Spinal cord (tissue), 10 donors: Measurements from ENCODE around the gene PLRG1. TPM values are rescaled to one million over a fixed set of nuclear protein-coding genes. Genes with fewer than 3 reads are reported as not detected.

Experiments
- DNase-seq, 6 donors: peaks; one replicate each; pipeline versions ENCODE4 v3.0.0 to v3.0.0-alpha.2; 2013 to 2015; ENCODE audit warnings: low spot score in 6 of 6, low read depth in 4 of 6
- H3K27ac ChIP-seq: one replicate; pipeline ENCODE4 v1.5.1; 2013; ENCODE audit warnings: low read depth, low read length, control low read depth
- H3K27me3 ChIP-seq: one replicate; pipeline ENCODE4 v1.6.1; 2013; ENCODE audit warnings: low read length; ENCODE audit not compliant: control insufficient read depth, insufficient read depth
- H3K36me3 ChIP-seq: one replicate; pipeline ENCODE4 v1.6.1; 2013; ENCODE audit warnings: low read length; ENCODE audit not compliant: control insufficient read depth, insufficient read depth
- H3K4me1 ChIP-seq: one replicate; pipeline ENCODE4 v1.6.1; 2013; ENCODE audit warnings: low read length; ENCODE audit not compliant: control insufficient read depth, insufficient read depth
- H3K4me3 ChIP-seq: one replicate; pipeline ENCODE4 v1.5.1; 2013; ENCODE audit warnings: low read depth, low read length, control low read depth
- H3K9me3 ChIP-seq: one replicate; pipeline ENCODE4 v1.6.1; 2013; ENCODE audit warnings: low read length; ENCODE audit not compliant: control insufficient read depth, insufficient read depth
- WGBS: methylation state at CpG from one replicate; pipeline ENCODE4 v1.1.5; 2013; ENCODE audit warnings: missing lambda C conversion rate; ENCODE audit not compliant: insufficient coverage; 5-methylcytosine and 5-hydroxymethylcytosine counted together
- polyA plus RNA-seq, 2 donors: library from polyadenylated mRNA; unstranded; fragments of 120-200 nt; gene quantifications; one replicate each; pipeline ENCODE4 v1.2.1, GENCODE V29; 2013; ENCODE audit not compliant: insufficient read length in 2 of 2
- total RNA-seq, 2 donors: library from RNA; depleted of rRNA in 1 of 2; stranded (reverse); fragments of 120-200 nt in 1 of 2; fragments of >200 nt in 1 of 2; gene quantifications; one replicate each; pipeline versions ENCODE4 v1.2.3 to v1.2.4, GENCODE V29; 2013 to 2014
- donor health status: healthy.

Gene PLRG1
- total and polyA plus RNA-seq, 4 donors, result 67.8 to 93.2 (median 78.3) TPM

- Histone ChIP-seq H3K27ac (no peak overlapping the region), H3K9me3 (no peaks in the 10 kb centered on the region), H3K27me3 (no peaks in the 10 kb centered on the region), H3K4me1 (no peaks in the 10 kb centered on the region), H3K36me3 (no peaks in the 10 kb centered on the region), H3K4me3 (no peak overlapping the region)
- WGBS, result 61% methylated on average over 3 of the region's 7 CpGs
- no peak for DNase-seq
Measured at GRCh38 chr4:154589296-154590197, 39.3 kb upstream of the PLRG1 start.

- no CpG with 5 or more reads among the region's 2 CpGs for WGBS
- Histone ChIP-seq H3K4me1 (no peaks in the 10 kb centered on the region), H3K36me3 (no peaks in the 10 kb centered on the region)
Measured at GRCh38 chr4:154588198-154588597, 38.0 kb upstream of the PLRG1 start.

GRCh38 chr4:154586296-154587033 is 36.3 kb upstream of the PLRG1 start:
- Histone ChIP-seq H3K27me3 (no peaks in the 10 kb centered on the region), H3K27ac (no peak overlapping the region), H3K4me3 (no peak overlapping the region), H3K4me1 (no peaks in the 10 kb centered on the region), H3K9me3 (no peaks in the 10 kb centered on the region), H3K36me3 (no peaks in the 10 kb centered on the region)
- DNase-seq, result no peak
- WGBS, result 97% methylated on average over 8 of the region's 13 CpGs

More at GRCh38 chr4:154588198-154588597, 38.0 kb upstream of the PLRG1 start:
- Histone ChIP-seq H3K27me3 (no peaks in the 10 kb centered on the region), H3K4me3 (no peak overlapping the region), H3K9me3 (no peaks in the 10 kb centered on the region), H3K27ac (no peak overlapping the region)
- no peak for DNase-seq

- WGBS, result 97% methylated on average over 6 of the region's 10 CpGs
- no peaks in the 10 kb centered on the region for H3K9me3 ChIP-seq
Measured at GRCh38 chr4:154585369-154586018, 35.3 kb upstream of the PLRG1 start.

GRCh38 chr4:154584259-154584658 is 34.1 kb upstream of the PLRG1 start:
- H3K9me3 ChIP-seq, result no peaks in the 10 kb centered on the region
- no peak overlapping the region for H3K27ac ChIP-seq
- H3K27me3 ChIP-seq, result no peaks in the 10 kb centered on the region
- H3K36me3 ChIP-seq, result no peaks in the 10 kb centered on the region
- no peaks in the 10 kb centered on the region for H3K4me1 ChIP-seq
- no peak overlapping the region for H3K4me3 ChIP-seq
- WGBS, result no CpG with 5 or more reads among the region's 5 CpGs
- no peak for DNase-seq

More at GRCh38 chr4:154585369-154586018, 35.3 kb upstream of the PLRG1 start:
- no peak overlapping the region for H3K27ac ChIP-seq
- no peak for DNase-seq
- no peaks in the 10 kb centered on the region for H3K36me3 ChIP-seq
- H3K27me3 ChIP-seq, result no peaks in the 10 kb centered on the region
- H3K4me1 ChIP-seq, result no peaks in the 10 kb centered on the region
- H3K4me3 ChIP-seq, result no peak overlapping the region

- Histone ChIP-seq H3K27me3 (no peaks in the 10 kb centered on the region), H3K4me1 (no peaks in the 10 kb centered on the region), H3K4me3 (no peak overlapping the region), H3K36me3 (no peaks in the 10 kb centered on the region), H3K9me3 (no peaks in the 10 kb centered on the region), H3K27ac (no peak overlapping the region)
- no peak for DNase-seq
Measured at GRCh38 chr4:154583677-154584076, 33.5 kb upstream of the PLRG1 start.

GRCh38 chr4:154583230-154583629 is 33.0 kb upstream of the PLRG1 start:
- Histone ChIP-seq H3K4me1 (no peaks in the 10 kb centered on the region), H3K36me3 (no peaks in the 10 kb centered on the region), H3K9me3 (no peaks in the 10 kb centered on the region), H3K27me3 (no peaks in the 10 kb centered on the region), H3K27ac (no peak overlapping the region), H3K4me3 (no peak overlapping the region)
- no peak for DNase-seq
- WGBS, result no CpG with 5 or more reads among the region's 3 CpGs

GRCh38 chr4:154582723-154583122 is 32.5 kb upstream of the PLRG1 start:
- no peak overlapping the region for H3K4me3 ChIP-seq
- H3K36me3 ChIP-seq, result no peaks in the 10 kb centered on the region
- no peaks in the 10 kb centered on the region for H3K9me3 ChIP-seq
- no peaks in the 10 kb centered on the region for H3K27me3 ChIP-seq
- no peak overlapping the region for H3K27ac ChIP-seq
- H3K4me1 ChIP-seq, result no peaks in the 10 kb centered on the region
- no peak for DNase-seq
- WGBS, result no CpG with 5 or more reads among the region's 2 CpGs

GRCh38 chr4:154579927-154580326 is 29.7 kb upstream of the PLRG1 start:
- Histone ChIP-seq H3K27me3 (no peaks in the 10 kb centered on the region), H3K9me3 (no peaks in the 10 kb centered on the region), H3K36me3 (no peaks in the 10 kb centered on the region), H3K4me1 (no peaks in the 10 kb centered on the region), H3K27ac (no peak overlapping the region), H3K4me3 (no peak overlapping the region)
- DNase-seq, result no peak
